Esophagus muscularis mucosa (tissue), 4 donors: Measurements from ENCODE around the gene P2RY6. TPM values are rescaled to one million over a fixed set of nuclear protein-coding genes. Genes with fewer than 3 reads are reported as not detected.
"Not testable (repeated sequence)": the region's sequence is repeated elsewhere in the genome, so short reads cannot be mapped to it uniquely, and the experiment has no call there.

Experiments
- DNase-seq: peaks from one replicate; pipeline ENCODE4 v3.0.0-alpha.2; 2017; ENCODE audit errors: extremely low spot score
- H3K27ac ChIP-seq, 4 donors: fragments of 200-600 bp; sonication (generic); replicated peaks in 1 of 4; 1 replicate in 3 of 4; 2 replicates in 1 of 4; pipeline ENCODE4 v1.5.1; 2016 to 2019; ENCODE audit warnings: mild to moderate bottlenecking in 1 of 4
- H3K27me3 ChIP-seq, 4 donors: fragments of 200-600 bp; sonication (generic); one replicate each; pipeline versions ENCODE4 v1.5.1 to v1.6.0; 2016 to 2019
- H3K36me3 ChIP-seq, 4 donors: fragments of 200-600 bp; sonication (generic); one replicate each; pipeline ENCODE4 v1.5.1; 2016 to 2019
- H3K4me1 ChIP-seq, 4 donors: fragments of 200-600 bp; sonication (generic); one replicate each; pipeline ENCODE4 v1.5.1; 2016 to 2019
- H3K4me3 ChIP-seq, 4 donors: fragments of 200-600 bp; sonication (generic); 1 replicate in 2 of 4; 2 replicates in 2 of 4; pipeline ENCODE4 v1.5.1; 2016 to 2019; ENCODE audit warnings: mild to moderate bottlenecking in 4 of 4, moderate library complexity in 1 of 4
- H3K9me3 ChIP-seq, 4 donors: fragments of 200-600 bp; sonication (generic); 1 replicate in 3 of 4; 2 replicates in 1 of 4; pipeline ENCODE4 v1.5.1; 2016 to 2019
- CTCF ChIP-seq, 3 experiments: fragments of 200-600 bp in 2 of 3; fragments of 450-650 bp in 1 of 3; sonication (generic) in 2 of 3; IDR thresholded peaks; one replicate each; pipeline ENCODE4 v1.5.1; 2017 to 2019; ENCODE audit warnings: antibody characterized with exemption in 3 of 3, mild to moderate bottlenecking in 2 of 3, moderate library complexity in 1 of 3
- EP300 ChIP-seq: sonication (generic); formaldehyde crosslinking; IDR thresholded peaks from one replicate; pipeline ENCODE4 v1.6.1; 2017; ENCODE audit warnings: antibody characterized with exemption
- POLR2A ChIP-seq: fragments of 450-650 bp; IDR thresholded peaks from one replicate; pipeline ENCODE4 v1.6.1; 2017; ENCODE audit warnings: antibody characterized with exemption, moderate library complexity, mild to moderate bottlenecking, low read depth
- POLR2AphosphoS5 ChIP-seq, 2 donors: sonication (generic); formaldehyde crosslinking; IDR thresholded peaks; one replicate each; pipeline ENCODE4 v1.6.1; 2017; ENCODE audit warnings: antibody characterized with exemption in 2 of 2
- WGBS: methylation state at CpG from one replicate; pipeline ENCODE4 v1.1.5; 2018; 5-methylcytosine and 5-hydroxymethylcytosine counted together
- intact Hi-C: fragments of 100-400 bp; cut with DNase I; formaldehyde crosslinking; loops from one replicate; pipeline ENCODE4 v1.15.1; 2023
- total RNA-seq, 4 donors: library from RNA; depleted of rRNA; stranded (reverse); fragments of >200 nt; gene quantifications; one replicate each; pipeline versions ENCODE4 v1.1.0 to v1.2.1, GENCODE V29; 2016

P2RY6 gene
- total RNA-seq, 4 donors from 2014 or later = 1.6 to 4.8 (median 2.4) TPM

- H3K4me3 ChIP-seq = no peak overlapping the region
- intact Hi-C loops = no loop called here
- 78% methylated on average over 16 of the region's 16 CpGs for WGBS
- no peak overlapping the region for H3K27ac ChIP-seq
- H3K4me1 ChIP-seq = peaks cover 8 to 25% (median 18%) of the 10 kb centered on the region in 4 donors
- TF ChIP-seq POLR2AphosphoS5 (IDR thresholded peaks at IDR 0.05) = no peak
- no peak for TF ChIP-seq POLR2A
- no peak for TF ChIP-seq CTCF (IDR thresholded peaks at IDR 0.05)
- TF ChIP-seq EP300 = no peak
- no peaks in the 10 kb centered on the region for H3K9me3 ChIP-seq
- DNase-seq = no peak
- H3K27me3 ChIP-seq = no peaks in the 10 kb centered on the region
- peaks cover 0 to 4% (median 0%) of the 10 kb centered on the region in 4 donors for H3K36me3 ChIP-seq
These were observed 42.0 kb upstream of the P2RY6 start for GRCh38 chr11:73229896-73230875.

DNA sequence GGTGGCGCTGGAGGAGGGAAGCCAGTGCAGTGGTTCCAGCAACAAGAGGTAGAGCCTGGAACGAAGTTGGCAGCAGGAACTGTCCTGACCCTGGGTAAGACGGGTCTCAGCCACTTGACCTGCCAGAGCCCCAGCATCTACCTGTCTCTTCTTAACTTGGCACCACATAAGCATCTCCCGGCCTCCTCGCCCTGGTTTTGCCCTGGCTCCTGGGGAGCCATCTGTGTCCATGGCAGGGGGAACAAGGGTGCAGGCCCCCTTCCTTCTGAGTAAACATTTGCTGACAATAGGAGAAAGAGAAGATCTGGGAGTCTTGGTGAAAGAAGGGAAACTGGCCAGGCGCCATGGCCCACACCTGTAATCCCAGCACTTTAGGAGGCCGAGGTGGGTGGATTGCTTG is 41.2 kb upstream of the P2RY6 start:
- TF ChIP-seq CTCF (IDR thresholded peaks at IDR 0.05) (no peak), POLR2A (no peak), POLR2AphosphoS5 (IDR thresholded peaks at IDR 0.05) (no peak)
- Histone ChIP-seq H3K36me3 (peaks cover 0 to 4% (median 0%) of the 10 kb centered on the region in 4 donors), H3K9me3 (no peaks in the 10 kb centered on the region), H3K27ac (no peak overlapping the region), H3K27me3 (no peaks in the 10 kb centered on the region), H3K4me3 (no peak overlapping the region), H3K4me1 (peaks cover 8 to 25% (median 18%) of the 10 kb centered on the region in 4 donors)
- intact Hi-C loops = no loop called here
- no peak for DNase-seq
- 95% methylated on average over 6 of the region's 7 CpGs for WGBS

DNA sequence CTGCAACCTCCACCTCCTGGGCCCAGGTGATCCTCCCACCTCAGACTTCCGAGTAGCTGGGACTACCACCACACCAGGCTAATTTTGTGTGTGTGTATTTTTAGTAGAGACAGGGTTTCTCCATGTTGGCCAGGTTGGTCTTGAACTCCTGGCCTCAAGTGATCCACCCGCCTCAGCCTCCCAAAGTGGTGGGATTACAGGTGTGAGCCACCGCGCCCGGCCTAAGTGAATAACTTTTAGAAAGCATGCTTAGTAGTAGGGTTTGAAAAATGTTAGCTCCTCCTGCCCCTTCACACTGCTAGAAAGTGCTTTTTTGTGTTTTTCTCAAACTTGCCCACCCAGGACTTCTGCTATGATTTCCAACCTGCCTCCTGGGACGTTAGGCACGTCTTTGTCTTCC is 39.7 kb upstream of the P2RY6 start:
- H3K27ac ChIP-seq, intact Hi-C loops, H3K4me3 ChIP-seq, H3K36me3 ChIP-seq, DNase-seq, H3K27me3 ChIP-seq, H3K9me3 ChIP-seq: not testable (repeated sequence)
- H3K4me1 ChIP-seq = peaks cover 15 to 25% (median 20%) of the 10 kb centered on the region in 4 donors
- WGBS = 98% methylated on average over 7 of the region's 7 CpGs

- H3K27ac ChIP-seq = no peak overlapping the region
- DNase-seq = no peak
- H3K27me3 ChIP-seq = no peaks in the 10 kb centered on the region
- TF ChIP-seq POLR2AphosphoS5 (IDR thresholded peaks at IDR 0.05) (no peak), EP300 (no peak), POLR2A (no peak)
- no peaks in the 10 kb centered on the region for H3K9me3 ChIP-seq
- intact Hi-C loops = no loop called here
- no peak overlapping the region for H3K4me3 ChIP-seq
- H3K4me1 ChIP-seq = peaks cover 15 to 25% (median 21%) of the 10 kb centered on the region in 4 donors
- peaks cover 0 to 4% (median 0%) of the 10 kb centered on the region in 4 donors for H3K36me3 ChIP-seq
These were observed 38.9 kb upstream of the P2RY6 start for GRCh38 chr11:73233211-73233610.

GRCh38 chr11:73233692-73234470 is 38.3 kb upstream of the P2RY6 start:
- WGBS = 90% methylated on average over 20 of the region's 23 CpGs
- no peak for DNase-seq
- intact Hi-C loops = no loop called here

More at GRCh38 chr11:73233692-73234470, 38.3 kb upstream of the P2RY6 start:
- Histone ChIP-seq H3K4me1 (peaks cover 13 to 25% (median 22%) of the 10 kb centered on the region in 4 donors), H3K4me3 (no peak overlapping the region), H3K9me3 (no peaks in the 10 kb centered on the region), H3K27ac (no peak overlapping the region), H3K27me3 (no peaks in the 10 kb centered on the region), H3K36me3 (peaks cover 0 to 4% (median 0%) of the 10 kb centered on the region in 4 donors)
- TF ChIP-seq POLR2AphosphoS5 (IDR thresholded peaks at IDR 0.05) (no peak), CTCF (IDR thresholded peaks at IDR 0.05) (no peak), POLR2A (no peak), EP300 (no peak)
